SK-N-SH (cell line): ENCODE measurements around the gene TMCO2. TPM values are rescaled to one million over a fixed set of nuclear protein-coding genes. Genes with fewer than 3 reads are reported as not detected.

Source experiments
- CTCF ChIA-PET: fragments of 300-600, 350-600 bp; formaldehyde crosslinking; extraction: SDS; loops from one replicate; lab custom pipeline; 2021; lab: Yijun Ruan, JAX
- POLR2A ChIA-PET: fragments of 350-600 bp; sonication (Branson Sonifier 250); formaldehyde crosslinking; extraction: SDS; loops from one replicate; lab custom pipeline; 2020; ENCODE audit warnings: antibody characterized with exemption, inconsistent platforms; lab: Yijun Ruan, JAX
- DNase-seq: peaks from one replicate; pipeline ENCODE4 v3.0.0; 2012
- H2AFZ ChIP-seq: fragments of 200-600 bp; sonication (generic); 2 replicates; pipeline ENCODE4 v1.8.1; 2016; ENCODE audit warnings: antibody characterized with exemption, mild to moderate bottlenecking, low read depth
- H3F3A ChIP-seq: fragments of 200-600 bp; sonication (generic); replicated peaks from 2 replicates; pipeline ENCODE3; 2016; ENCODE audit warnings: antibody characterized with exemption, mild to moderate bottlenecking; ENCODE audit not compliant: insufficient read depth
- H3K27ac ChIP-seq, 2 experiments: fragments of 200-500 bp in 1 of 2; fragments of 200-600 bp in 1 of 2; sonication (Bioruptor generic) in 1 of 2; sonication (generic), shearing (Covaris generic) in 1 of 2; 2 replicates each; pipeline versions ENCODE4 v1.5.1 to v1.6.1; 2014 to 2016; ENCODE audit warnings: low read depth in 2 of 2, inconsistent platforms in 1 of 2, low read length in 1 of 2, mild to moderate bottlenecking in 1 of 2, mixed read lengths in 1 of 2
- H3K27me3 ChIP-seq: fragments of 200-600 bp; sonication (generic), shearing (Covaris generic); 2 replicates; pipeline ENCODE4 v1.6.1; 2016; ENCODE audit warnings: mixed run types; ENCODE audit not compliant: insufficient read depth
- H3K36me3 ChIP-seq, 2 experiments: fragments of 200-500 bp in 1 of 2; fragments of 200-600 bp in 1 of 2; sonication (Bioruptor generic) in 1 of 2; sonication (generic) in 1 of 2; replicated peaks in 1 of 2; 2 replicates each; pipeline versions ENCODE3 to v1.5.1; 2014 to 2016; ENCODE audit warnings: low read length in 1 of 2, mild to moderate bottlenecking in 1 of 2; ENCODE audit not compliant: insufficient read depth in 2 of 2, control insufficient read depth in 1 of 2
- H3K4me1 ChIP-seq, 2 experiments: fragments of 200-500 bp in 1 of 2; fragments of 200-600 bp in 1 of 2; sonication (Bioruptor generic) in 1 of 2; sonication (generic), shearing (Covaris generic) in 1 of 2; 2 replicates each; pipeline versions ENCODE4 v1.5.1 to v1.6.1; 2014 to 2016; ENCODE audit warnings: low read depth in 1 of 2, low read length in 1 of 2, mixed run types in 1 of 2; ENCODE audit not compliant: insufficient read depth in 2 of 2, control insufficient read depth in 1 of 2
- H3K4me2 ChIP-seq: fragments of 200-600 bp; sonication (generic), shearing (Covaris generic); 2 replicates; pipeline ENCODE4 v1.6.1; 2017; ENCODE audit warnings: mixed run types
- H3K4me3 ChIP-seq, 2 experiments: fragments of 200-500 bp in 1 of 2; fragments of 200-600 bp in 1 of 2; sonication (Bioruptor generic) in 1 of 2; sonication (generic), shearing (Covaris generic) in 1 of 2; 2 replicates each; pipeline versions ENCODE4 v1.5.1 to v1.8.1; 2014 to 2016; ENCODE audit warnings: low read depth in 2 of 2, inconsistent platforms in 1 of 2, low read length in 1 of 2, mild to moderate bottlenecking in 1 of 2, mixed read lengths in 1 of 2, moderate library complexity in 1 of 2
- H3K79me2 ChIP-seq: fragments of 200-600 bp; sonication (generic); 2 replicates; pipeline ENCODE4 v1.8.1; 2017; ENCODE audit warnings: mild to moderate bottlenecking; ENCODE audit not compliant: insufficient read depth
- H3K9ac ChIP-seq: fragments of 200-600 bp; sonication (generic); 2 replicates; pipeline ENCODE4 v1.6.1; 2017; ENCODE audit warnings: mixed run types
- H3K9me2 ChIP-seq: fragments of 200-600 bp; sonication (generic); 2 replicates; pipeline ENCODE4 v1.6.1; 2017; ENCODE audit warnings: mixed run types
- H3K9me3 ChIP-seq: fragments of 200-600 bp; sonication (generic); 2 replicates; pipeline ENCODE4 v1.6.1; 2017; ENCODE audit warnings: mixed run types, mild to moderate bottlenecking, moderate library complexity
- H4K20me1 ChIP-seq: fragments of 200-600 bp; sonication (generic); 2 replicates; pipeline ENCODE4 v1.6.1; 2017; ENCODE audit warnings: mild to moderate bottlenecking, mixed run types; ENCODE audit not compliant: insufficient read depth
- CHD2 ChIP-seq: fragments of 150-350 bp; IDR thresholded peaks from 2 replicates; pipeline ENCODE4 v1.6.1; 2018; ENCODE audit warnings: low read length; ENCODE audit not compliant: partially characterized antibody
- EP300 ChIP-seq, 2 experiments: IDR thresholded peaks; 2 replicates each; pipeline versions ENCODE4 v1.4.0 to v1.6.1; 2012; ENCODE audit warnings: borderline replicate concordance in 1 of 2, low read depth in 1 of 2, low read length in 1 of 2
- EZH2phosphoT487 ChIP-seq: fragments of 200-600 bp; sonication (generic); IDR thresholded peaks from 2 replicates; pipeline ENCODE4 v1.6.1; 2017; ENCODE audit warnings: low read depth, mixed run types, mild to moderate bottlenecking, antibody characterized with exemption, moderate library complexity, borderline replicate concordance
- FOSL2 ChIP-seq: IDR thresholded peaks from 2 replicates; pipeline ENCODE4 v1.4.0; 2012; ENCODE audit warnings: low read depth, mild to moderate bottlenecking, moderate library complexity, borderline replicate concordance
- FOXJ3 ChIP-seq: sonication (generic); formaldehyde crosslinking; IDR thresholded peaks from 2 replicates; pipeline ENCODE4 v1.5.1; 2020; ENCODE audit warnings: mild to moderate bottlenecking, missing genetic modification reagents
- GABPA ChIP-seq: IDR thresholded peaks from 2 replicates; pipeline ENCODE4 v1.4.0; 2012; ENCODE audit warnings: low read depth, mild to moderate bottlenecking
- GATA2 ChIP-seq: sonication (generic); formaldehyde crosslinking; IDR thresholded peaks from 2 replicates; pipeline ENCODE4 v1.5.0; 2020; ENCODE audit warnings: mild to moderate bottlenecking, missing genetic modification reagents
- IRF3 ChIP-seq: fragments of 150-350 bp; IDR thresholded peaks from 2 replicates; pipeline ENCODE4 v1.6.1; 2016; ENCODE audit warnings: mild to moderate bottlenecking, low read depth, low read length
- MXI1 ChIP-seq: IDR thresholded peaks from 2 replicates; pipeline ENCODE4 v1.6.1; 2012; ENCODE audit warnings: mild to moderate bottlenecking, low read depth, low read length, improper control_type of control experiment
- NFIC ChIP-seq: IDR thresholded peaks from 2 replicates; pipeline ENCODE4 v1.4.0; 2012; ENCODE audit warnings: borderline replicate concordance
- NRF1 ChIP-seq: IDR thresholded peaks from 2 replicates; pipeline ENCODE4 v1.6.1; 2012; ENCODE audit warnings: low read depth, mild to moderate bottlenecking, low read length
- PBX3 ChIP-seq: IDR thresholded peaks from 2 replicates; pipeline ENCODE4; 2012
- RAD21 ChIP-seq: IDR thresholded peaks from 2 replicates; pipeline ENCODE4 v1.6.1; 2012; ENCODE audit warnings: mild to moderate bottlenecking, low read length
- RCOR1 ChIP-seq: fragments of 150-350 bp; IDR thresholded peaks from 2 replicates; pipeline ENCODE4 v1.6.1; 2017; ENCODE audit warnings: antibody characterized with exemption, low read length
- TAF1 ChIP-seq: IDR thresholded peaks from 2 replicates; pipeline ENCODE4 v1.6.1; 2012; ENCODE audit warnings: low read depth, mild to moderate bottlenecking, low read length, moderate library complexity, borderline replicate concordance
- TEAD4 ChIP-seq: IDR thresholded peaks from 2 replicates; pipeline ENCODE4 v1.4.0; 2012; ENCODE audit warnings: mild to moderate bottlenecking, borderline replicate concordance; ENCODE audit not compliant: insufficient read depth
- YY1 ChIP-seq: IDR thresholded peaks from 2 replicates; pipeline ENCODE4 v1.4.0; 2012; ENCODE audit warnings: low read depth, mild to moderate bottlenecking
- WGBS: methylation state at CpG from one replicate; pipeline ENCODE4 v1.1.6; 2017; ENCODE audit warnings: low lambda C conversion rate; 5-methylcytosine and 5-hydroxymethylcytosine counted together
- polyA plus RNA-seq, 3 experiments: library from polyadenylated mRNA; depleted of rRNA; stranded (reverse); fragments of >200 nt; gene quantifications; 2 replicates each; pipeline ENCODE4 v1.2.3, GENCODE V29; 2012
- TF ChIP-seq, protein P1 (sequence below): fragments of 150-350 bp; IDR thresholded peaks from 2 replicates; pipeline ENCODE4 v1.6.1; 2017; ENCODE audit warnings: antibody characterized with exemption, low read length, low read depth, borderline replicate concordance
- TF ChIP-seq, protein P2 (sequence below): IDR thresholded peaks from 2 replicates; pipeline ENCODE4 v1.4.0; 2012; ENCODE audit warnings: low read depth

TMCO2 gene
- polyA plus RNA-seq, 1 of the 3 experiments (the other 2 are of a cell fraction): not detected

DNA sequence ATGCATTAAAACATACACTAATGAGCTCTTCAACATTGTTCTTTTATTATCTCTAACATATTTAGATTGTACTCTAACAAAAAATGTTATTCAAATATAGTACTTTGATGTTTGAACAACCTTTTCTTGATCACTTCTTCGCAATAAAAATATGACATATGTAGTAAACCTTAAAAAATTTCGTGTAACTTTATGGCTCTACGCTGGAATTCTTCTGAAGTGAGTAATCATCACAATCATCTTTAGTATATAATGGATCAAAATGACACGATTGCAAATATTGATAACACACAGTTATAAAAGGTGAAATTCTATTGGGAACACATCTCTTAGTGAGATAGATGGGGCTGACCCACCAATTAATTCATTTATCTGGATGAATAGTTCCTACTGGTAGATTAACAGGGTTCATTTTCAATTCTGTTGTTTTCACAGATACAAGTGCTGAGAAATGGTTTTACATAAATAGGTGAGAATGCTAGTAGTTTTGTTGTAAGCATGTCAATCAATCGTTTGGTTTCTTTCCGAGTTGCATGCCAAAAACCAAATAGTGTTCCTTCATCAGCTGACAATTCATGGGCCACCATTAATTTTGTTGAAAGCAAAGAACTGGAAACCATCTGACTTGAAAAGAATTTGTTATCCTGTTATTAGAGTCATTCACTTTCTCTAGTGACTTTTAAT, 8.8 kb downstream of the TMCO2 start:
- H3K79me2 ChIP-seq: peaks cover 63% of the 10 kb centered on the region
- H3K9me2 ChIP-seq: no peaks in the 10 kb centered on the region
- H3K4me1 ChIP-seq: peaks cover 10 to 11% of the 10 kb centered on the region in 2 experiments; a peak in 3 of 4 replicates
- ChIA-PET POLR2A (no interaction called here), CTCF (interaction anchor here (1.0 to 2.1 kb wide), 4 partner anchors 59 to 112 kb away, joined by 3 to 6 read pairs (median 4); no protein-coding TSS in a partner anchor)
- H4K20me1 ChIP-seq: no peaks in the 10 kb centered on the region
- peaks cover 9% of the 10 kb centered on the region for H3F3A ChIP-seq
- peak overlapping the region; percentile 75 to 93 for H3K4me3 ChIP-seq
- H3K9ac ChIP-seq: peak overlapping the region; percentile 99
- H2AFZ ChIP-seq: 0 out of 2 replicates have a peak overlapping the region, but pooled peaks have one; percentile 94
- H3K4me2 ChIP-seq: peak overlapping the region; percentile 77
- H3K9me3 ChIP-seq: no peaks in the 10 kb centered on the region
- 43% methylated on average over 6 of the region's 6 CpGs for WGBS
- TF ChIP-seq GABPA: no peak
- TF ChIP-seq RCOR1: no peak
- no peak for TF ChIP-seq NRF1
- TF ChIP-seq TAF1: no peak
- TF ChIP-seq YY1: no peak
- no peak for TF ChIP-seq NFIC
- TF ChIP-seq TEAD4: no peak
- no peak for TF ChIP-seq FOSL2
- TF ChIP-seq IRF3: no peak
- TF ChIP-seq, protein P1, sequence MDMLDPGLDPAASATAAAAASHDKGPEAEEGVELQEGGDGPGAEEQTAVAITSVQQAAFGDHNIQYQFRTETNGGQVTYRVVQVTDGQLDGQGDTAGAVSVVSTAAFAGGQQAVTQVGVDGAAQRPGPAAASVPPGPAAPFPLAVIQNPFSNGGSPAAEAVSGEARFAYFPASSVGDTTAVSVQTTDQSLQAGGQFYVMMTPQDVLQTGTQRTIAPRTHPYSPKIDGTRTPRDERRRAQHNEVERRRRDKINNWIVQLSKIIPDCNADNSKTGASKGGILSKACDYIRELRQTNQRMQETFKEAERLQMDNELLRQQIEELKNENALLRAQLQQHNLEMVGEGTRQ: no peak
- TF ChIP-seq, protein P2, sequence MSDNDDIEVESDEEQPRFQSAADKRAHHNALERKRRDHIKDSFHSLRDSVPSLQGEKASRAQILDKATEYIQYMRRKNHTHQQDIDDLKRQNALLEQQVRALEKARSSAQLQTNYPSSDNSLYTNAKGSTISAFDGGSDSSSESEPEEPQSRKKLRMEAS: no peak
- peaks cover 12 to 22% of the 10 kb centered on the region in 2 experiments for H3K36me3 ChIP-seq
- H3K27me3 ChIP-seq: no peaks in the 10 kb centered on the region
- no peak for DNase-seq
- peak overlapping the region; percentile 96 to 99 for H3K27ac ChIP-seq

- no peak for TF ChIP-seq RAD21
- no peak for TF ChIP-seq CHD2
- TF ChIP-seq, protein P2: no peak
- TF ChIP-seq GABPA: no peak
- no peak for TF ChIP-seq GATA2 (CRISPR knock-in tag)
- TF ChIP-seq PBX3: no peak
- no peak for TF ChIP-seq MXI1
- TF ChIP-seq FOXJ3 (CRISPR knock-in tag): no peak
- TF ChIP-seq EP300 (IDR thresholded peaks at IDR 0.05; ENCODE audit: borderline replicate concordance in 1 of 2, low read depth in 1 of 2, low read length in 1 of 2): no peak
- TF ChIP-seq EZH2phosphoT487: no peak
- no peak for TF ChIP-seq RCOR1
- TF ChIP-seq, all 33 proteins: peak for 0
- H3K79me2 ChIP-seq: peaks cover 71% of the 10 kb centered on the region
Measured at GRCh38 chr1:40257313-40257687, 9.6 kb downstream of the TMCO2 start.

More at GRCh38 chr1:40257313-40257687, 9.6 kb downstream of the TMCO2 start:
- Histone ChIP-seq H2AFZ (peak overlapping the region; percentile 94), H3K4me1 (peaks cover 10 to 11% of the 10 kb centered on the region in 2 experiments; a peak in 3 of 4 replicates), H3K4me3 (peak overlapping the region; percentile 75 to 93), H3K27ac (peak overlapping the region; percentile 96 to 99), H3K36me3 (peaks cover 17 to 29% of the 10 kb centered on the region in 2 experiments), H3F3A (peaks cover 9% of the 10 kb centered on the region), H3K9me3 (no peaks in the 10 kb centered on the region), H4K20me1 (no peaks in the 10 kb centered on the region), H3K27me3 (no peaks in the 10 kb centered on the region), H3K9me2 (no peaks in the 10 kb centered on the region), H3K9ac (peak overlapping the region; percentile 99), H3K4me2 (peak overlapping the region; percentile 77)
- ChIA-PET POLR2A (interaction anchor here (1.0 kb wide), 1 partner anchor 96 kb away, joined by 4 read pairs; the partner anchor contains the start of gene RLF), CTCF (interaction anchor here (1.0 to 2.1 kb wide), 3 partner anchors 21 to 105 kb away, joined by 3 to 6 read pairs (median 5); no protein-coding TSS in a partner anchor)
- WGBS: 0% methylated on average over 16 of the region's 16 CpGs
- DNase-seq: no peak
